ENCODE measurements around the gene CERCAM.

CERCAM gene

GRCh38 chr9:128470560-128470959 lies 49.9 kb downstream of the CERCAM start:
- no peak for DNase-seq

GRCh38 chr9:128473104-128473503 lies 52.4 kb downstream of the CERCAM start:
- no peak for DNase-seq

GRCh38 chr9:128475867-128476266 lies 55.2 kb downstream of the CERCAM start:
- DNase-seq = no peak

GRCh38 chr9:128479262-128479661 lies 58.6 kb downstream of the CERCAM start:
- DNase-seq = no peak

GRCh38 chr9:128481561-128481960 lies 60.9 kb downstream of the CERCAM start:
- no peak for DNase-seq

GRCh38 chr9:128482186-128482585 lies 61.5 kb downstream of the CERCAM start:
- no peak for DNase-seq

- no peak for DNase-seq
Observed at GRCh38 chr9:128484686-128485413, 64.2 kb downstream of the CERCAM start.

- DNase-seq = no peak
Observed at GRCh38 chr9:128485414-128485855, 64.8 kb downstream of the CERCAM start.

- no peak for DNase-seq
Observed at GRCh38 chr9:128486201-128486600, 65.5 kb downstream of the CERCAM start.
